Effector memory CD4-positive, alpha-beta T cell (primary cell): Measurements from ENCODE around the gene TRABD2A.
A peak's percentile ranks its signal among the peaks of the same experiment; 100 is the strongest.

Experiments
- DNase-seq, 3 donors: peaks; one replicate each; pipeline ENCODE4 v3.0.0-alpha.2; 2020
- H3K27ac ChIP-seq: 2 replicates; pipeline ENCODE4 v1.7.0; 2013; ENCODE audit warnings: mild to moderate bottlenecking, low read length, moderate library complexity; ENCODE audit not compliant: insufficient read depth, poor library complexity, severe bottlenecking
- H3K27me3 ChIP-seq: replicated peaks from 2 replicates; pipeline ENCODE4 v1.7.0; 2013; ENCODE audit warnings: mild to moderate bottlenecking, low read length; ENCODE audit not compliant: insufficient read depth, control insufficient read depth, poor library complexity, severe bottlenecking
- H3K36me3 ChIP-seq: 2 replicates; pipeline ENCODE4 v1.7.0; 2013; ENCODE audit warnings: mild to moderate bottlenecking, low read length, moderate library complexity; ENCODE audit not compliant: control insufficient read depth, insufficient read depth
- H3K4me1 ChIP-seq: 2 replicates; pipeline ENCODE4 v1.7.0; 2013; ENCODE audit warnings: low read length, mild to moderate bottlenecking; ENCODE audit not compliant: control insufficient read depth, insufficient read depth, poor library complexity, severe bottlenecking
- H3K4me3 ChIP-seq: 2 replicates; pipeline ENCODE4 v1.7.0; 2013; ENCODE audit warnings: low read length, low read depth, mild to moderate bottlenecking; ENCODE audit not compliant: insufficient read depth, poor library complexity, severe bottlenecking
- H3K9me3 ChIP-seq: 2 replicates; pipeline ENCODE4 v1.7.0; 2013; ENCODE audit warnings: mild to moderate bottlenecking, low read length, moderate library complexity; ENCODE audit not compliant: control insufficient read depth

TRABD2A gene

DNA sequence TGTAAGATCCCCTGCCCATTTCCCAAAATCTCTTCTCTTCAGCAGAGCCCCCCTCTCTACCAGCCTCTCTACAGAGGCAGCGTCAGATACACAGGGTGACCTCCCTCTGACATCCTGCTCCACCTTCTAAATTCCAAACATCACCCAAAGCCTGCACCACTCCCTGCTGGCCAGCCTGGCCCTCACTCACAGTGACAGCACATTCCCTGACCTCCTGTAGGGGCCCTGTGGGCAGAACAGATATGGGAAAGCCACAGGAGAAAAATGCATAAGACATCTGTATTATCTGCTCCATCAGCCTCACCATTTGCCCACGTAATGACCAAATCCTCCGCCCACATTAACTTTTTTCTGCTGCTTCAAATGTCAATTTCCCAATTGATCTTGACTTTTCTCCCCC is 40.6 kb downstream of the TRABD2A start:
- no peak for DNase-seq
- peaks cover 71% of the 10 kb centered on the region for H3K4me1 ChIP-seq
- peak overlapping the region; percentile 2 for H3K4me3 ChIP-seq

GRCh38 chr2:84839851-84840250 is 41.0 kb downstream of the TRABD2A start:
- no peaks in the 10 kb centered on the region for H3K9me3 ChIP-seq
- DNase-seq = no peak
- peaks cover 67% of the 10 kb centered on the region for H3K4me1 ChIP-seq
- H3K4me3 ChIP-seq = peak overlapping the region; percentile 2
- H3K27me3 ChIP-seq = no peaks in the 10 kb centered on the region
- peak overlapping the region; percentile 44 for H3K27ac ChIP-seq
- H3K36me3 ChIP-seq = peaks cover 18% of the 10 kb centered on the region

More for the DNA sequence above, 40.6 kb downstream of the TRABD2A start:
- Histone ChIP-seq H3K27me3 (no peaks in the 10 kb centered on the region), H3K27ac (peak overlapping the region; percentile 44), H3K9me3 (no peaks in the 10 kb centered on the region), H3K36me3 (peaks cover 18% of the 10 kb centered on the region)

DNA sequence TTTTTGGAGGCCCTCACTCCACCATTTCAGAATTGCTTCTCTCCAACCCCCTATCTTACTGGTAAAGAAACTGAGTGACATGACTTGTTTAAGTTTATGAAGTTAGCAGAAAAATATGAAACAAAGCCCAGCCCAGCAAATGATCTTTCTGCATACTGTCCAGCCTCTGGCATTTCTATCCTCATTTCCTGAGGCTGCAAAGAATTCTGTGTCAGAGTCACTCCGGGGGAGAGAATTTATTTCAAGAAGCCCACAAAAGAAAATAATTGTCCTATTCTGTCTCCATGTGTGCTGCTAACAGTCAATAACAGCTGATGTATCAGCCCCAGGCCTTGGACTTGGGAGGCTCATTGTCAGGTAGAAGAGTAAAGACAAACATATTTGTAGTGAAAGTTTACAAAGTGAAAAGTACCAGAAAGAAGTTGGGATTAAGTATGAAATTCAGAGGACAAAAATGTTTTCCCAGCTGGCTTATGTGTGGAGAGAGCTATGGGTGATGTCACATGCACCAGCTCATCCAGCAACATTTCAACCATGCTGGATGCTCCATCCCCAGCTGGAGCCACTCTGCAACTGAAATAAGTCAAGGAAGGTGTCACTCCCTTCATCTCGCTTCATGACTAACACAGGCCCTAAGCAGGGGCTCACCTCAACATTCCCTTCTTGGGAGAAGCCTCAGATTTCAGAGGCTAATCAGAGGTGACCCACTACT is 42.3 kb downstream of the TRABD2A start:
- Histone ChIP-seq H3K36me3 (peaks cover 18% of the 10 kb centered on the region), H3K9me3 (no peaks in the 10 kb centered on the region), H3K27ac (peak overlapping the region; percentile 44), H3K4me1 (peaks cover 60% of the 10 kb centered on the region), H3K4me3 (no peak overlapping the region), H3K27me3 (no peaks in the 10 kb centered on the region)
- no peak for DNase-seq

GRCh38 chr2:84836215-84836614 is 44.7 kb downstream of the TRABD2A start:
- Histone ChIP-seq H3K27me3 (no peaks in the 10 kb centered on the region), H3K27ac (no peak overlapping the region), H3K9me3 (no peaks in the 10 kb centered on the region), H3K4me1 (peaks cover 53% of the 10 kb centered on the region), H3K36me3 (peaks cover 18% of the 10 kb centered on the region), H3K4me3 (no peak overlapping the region)
- no peak for DNase-seq

- Histone ChIP-seq H3K4me1 (peaks cover 48% of the 10 kb centered on the region), H3K27ac (peak overlapping the region; percentile 58), H3K4me3 (peak overlapping the region; percentile 41), H3K9me3 (no peaks in the 10 kb centered on the region), H3K27me3 (no peaks in the 10 kb centered on the region), H3K36me3 (peaks cover 16% of the 10 kb centered on the region)
- DNase-seq = no peak
Observed at GRCh38 chr2:84833481-84834150, 47.3 kb downstream of the TRABD2A start.

DNA sequence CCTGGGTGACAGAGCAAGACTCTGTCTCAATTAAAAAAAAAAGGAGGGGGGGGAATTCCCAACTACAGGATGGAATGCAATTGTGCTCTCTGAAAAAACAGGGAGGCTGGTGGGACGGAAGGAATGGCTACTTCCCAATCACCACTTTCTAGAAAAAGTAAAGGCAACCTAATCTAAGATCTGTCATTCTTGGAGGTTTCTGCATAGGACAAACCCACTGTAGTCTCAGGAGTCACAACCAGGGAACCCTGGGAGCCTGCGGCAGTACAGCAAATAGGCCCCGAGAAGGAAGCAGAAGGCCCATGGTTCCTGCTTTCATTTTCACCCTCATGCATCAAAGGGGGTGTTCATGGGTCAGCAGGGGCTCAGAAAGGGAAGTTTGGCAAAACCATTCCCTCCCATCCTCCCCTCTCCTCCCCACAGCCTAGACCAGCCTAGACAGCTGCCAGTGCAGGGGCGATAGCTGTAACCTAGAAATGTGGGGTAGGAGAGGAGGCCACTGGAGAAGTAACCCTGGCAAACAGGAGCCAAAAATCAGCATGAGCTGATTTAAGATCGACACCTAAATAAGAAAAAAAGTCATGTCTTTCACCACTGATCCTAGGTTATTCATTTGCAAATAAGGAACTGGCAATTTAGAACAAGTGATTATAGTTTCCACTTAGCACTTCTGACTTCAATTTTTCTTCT is 48.0 kb downstream of the TRABD2A start:
- no peaks in the 10 kb centered on the region for H3K27me3 ChIP-seq
- H3K9me3 ChIP-seq = no peaks in the 10 kb centered on the region
- peaks cover 11% of the 10 kb centered on the region for H3K36me3 ChIP-seq
- peaks cover 50% of the 10 kb centered on the region for H3K4me1 ChIP-seq
- H3K27ac ChIP-seq = peak overlapping the region; percentile 58
- no peak for DNase-seq
- H3K4me3 ChIP-seq = peak overlapping the region; percentile 41

- Histone ChIP-seq H3K27ac (peak overlapping the region; percentile 4), H3K4me1 (peaks cover 49% of the 10 kb centered on the region), H3K27me3 (no peaks in the 10 kb centered on the region), H3K4me3 (no peak overlapping the region), H3K36me3 (no peaks in the 10 kb centered on the region), H3K9me3 (no peaks in the 10 kb centered on the region)
- DNase-seq = no peak
Observed at GRCh38 chr2:84830758-84831500, 50.0 kb downstream of the TRABD2A start.

GRCh38 chr2:84830095-84830494 is 50.8 kb downstream of the TRABD2A start:
- no peak overlapping the region for H3K4me3 ChIP-seq
- H3K36me3 ChIP-seq = peaks cover 1% of the 10 kb centered on the region
- no peak overlapping the region for H3K27ac ChIP-seq
- DNase-seq = no peak
- peaks cover 49% of the 10 kb centered on the region for H3K4me1 ChIP-seq
- no peaks in the 10 kb centered on the region for H3K27me3 ChIP-seq
- no peaks in the 10 kb centered on the region for H3K9me3 ChIP-seq

DNA sequence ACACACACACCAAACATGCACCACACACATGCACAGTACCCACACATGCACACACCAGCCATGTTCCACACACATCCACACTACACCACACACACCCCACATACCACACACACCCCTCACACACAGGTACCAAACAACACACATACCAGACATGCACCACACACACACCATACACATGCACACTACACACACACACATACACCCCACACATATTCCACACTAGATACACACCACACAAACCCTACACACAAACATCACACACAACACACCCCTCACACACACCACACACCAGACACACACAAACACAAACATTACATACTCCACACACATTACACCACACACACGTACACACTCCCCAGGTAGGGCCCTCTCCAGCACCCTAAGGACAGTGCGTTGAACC is 51.2 kb downstream of the TRABD2A start:
- Histone ChIP-seq H3K27ac (no peak overlapping the region), H3K4me1 (peaks cover 49% of the 10 kb centered on the region), H3K27me3 (no peaks in the 10 kb centered on the region), H3K4me3 (no peak overlapping the region), H3K36me3 (peaks cover 5% of the 10 kb centered on the region), H3K9me3 (no peaks in the 10 kb centered on the region)
- no peak for DNase-seq
